Astrocyte (in vitro differentiated cells and primary cell): ENCODE results near the gene GPR22. TPM values are rescaled to one million over a fixed set of nuclear protein-coding genes. Genes with fewer than 3 reads are reported as not detected.

Source experiments
- DNase-seq: peaks from one replicate; pipeline ENCODE4 v3.0.0-alpha.2; 2010; ENCODE audit warnings: low read depth
- FAIRE-seq: peaks from 2 replicates; lab custom pipeline; 2011; peaks lifted over from hg19 to GRCh38; lab: Jason Lieb, UNC
- H2AFZ ChIP-seq: 2 replicates; pipeline ENCODE4 v1.6.0; 2012; ENCODE audit warnings: low read depth, low read length, inconsistent platforms
- H3K27ac ChIP-seq: 2 replicates; pipeline ENCODE4 v1.5.1; 2011; ENCODE audit warnings: low read depth, low read length, inconsistent platforms
- H3K27me3 ChIP-seq: 2 replicates; pipeline ENCODE4 v1.6.0; 2011; ENCODE audit warnings: low read length, inconsistent platforms; ENCODE audit not compliant: insufficient read depth
- H3K36me3 ChIP-seq: 2 replicates; pipeline ENCODE4 v1.5.1; 2011; ENCODE audit warnings: low read length, inconsistent platforms; ENCODE audit not compliant: insufficient read depth
- H3K4me1 ChIP-seq: 2 replicates; pipeline ENCODE4 v1.5.1; 2011; ENCODE audit warnings: low read length, inconsistent platforms; ENCODE audit not compliant: insufficient read depth
- H3K4me2 ChIP-seq: 2 replicates; pipeline ENCODE4 v1.6.0; 2012; ENCODE audit warnings: low read length, inconsistent platforms
- H3K4me3 ChIP-seq: 2 replicates; pipeline ENCODE4 v1.5.1; 2011; ENCODE audit warnings: low read depth, mild to moderate bottlenecking, low read length, inconsistent platforms; ENCODE audit not compliant: insufficient read depth
- H3K79me2 ChIP-seq: 2 replicates; pipeline ENCODE4 v1.6.0; 2012; ENCODE audit warnings: mild to moderate bottlenecking, low read length, inconsistent platforms; ENCODE audit not compliant: insufficient read depth
- H3K9ac ChIP-seq: 2 replicates; pipeline ENCODE4 v1.6.0; 2012; ENCODE audit warnings: mild to moderate bottlenecking, low read length, inconsistent platforms
- H3K9me3 ChIP-seq: 2 replicates; pipeline ENCODE4 v1.5.1; 2012; ENCODE audit warnings: low read depth, mild to moderate bottlenecking, low read length, inconsistent platforms; ENCODE audit not compliant: insufficient read depth
- H4K20me1 ChIP-seq: 2 replicates; pipeline ENCODE4 v1.6.0; 2012; ENCODE audit warnings: low read length, inconsistent platforms; ENCODE audit not compliant: insufficient read depth
- H3K27ac Mint-ChIP-seq: one replicate; pipeline ENCODE4 v1.8.0; 2021; ENCODE audit warnings: mild to moderate bottlenecking, mixed read lengths; ENCODE audit not compliant: unreplicated experiment
- H3K27me3 Mint-ChIP-seq: one replicate; pipeline ENCODE4 v1.8.0; 2021; ENCODE audit warnings: low read depth, mixed read lengths; ENCODE audit not compliant: unreplicated experiment
- H3K36me3 Mint-ChIP-seq: one replicate; pipeline ENCODE4 v1.8.0; 2021; ENCODE audit warnings: low read depth, mixed read lengths; ENCODE audit not compliant: unreplicated experiment
- H3K4me1 Mint-ChIP-seq: one replicate; pipeline ENCODE4 v1.8.0; 2021; ENCODE audit warnings: low read depth, mixed read lengths; ENCODE audit not compliant: unreplicated experiment
- H3K4me3 Mint-ChIP-seq: one replicate; pipeline ENCODE4 v1.8.0; 2021; ENCODE audit warnings: mild to moderate bottlenecking, moderate library complexity, mixed read lengths; ENCODE audit not compliant: unreplicated experiment
- H3K9me3 Mint-ChIP-seq: one replicate; pipeline ENCODE4 v1.8.0; 2021; ENCODE audit warnings: mild to moderate bottlenecking, mixed read lengths; ENCODE audit not compliant: unreplicated experiment
- CTCF ChIP-seq: IDR thresholded peaks from 2 replicates; pipeline ENCODE4 v1.5.1; 2011; ENCODE audit warnings: low read depth, mild to moderate bottlenecking, inconsistent platforms, low read length, moderate library complexity; ENCODE audit not compliant: insufficient read depth
- EZH2 ChIP-seq: IDR thresholded peaks from 2 replicates; pipeline ENCODE4 v1.6.1; 2012; ENCODE audit warnings: mild to moderate bottlenecking, low read length, inconsistent platforms; ENCODE audit not compliant: insufficient read depth
- total RNA-seq: library from RNA; stranded (reverse); gene quantifications from 2 replicates; pipeline ENCODE4 v1.2.1, GENCODE V29; 2021

Gene GPR22
- total RNA-seq, 1 donor from 2014 or later: not detected

GRCh38 chr7:107430057-107430456, 39.8 kb upstream of the GPR22 start:
- Histone ChIP-seq H3K4me1 (no peaks in the 10 kb centered on the region), H3K36me3 (no peaks in the 10 kb centered on the region), H3K9ac (no peak overlapping the region), H3K27me3 (no peaks in the 10 kb centered on the region), H3K27ac (no peak overlapping the region), H2AFZ (no peak overlapping the region), H3K79me2 (no peaks in the 10 kb centered on the region), H3K4me2 (no peak overlapping the region), H4K20me1 (peaks cover 6% of the 10 kb centered on the region), H3K9me3 (no peaks in the 10 kb centered on the region), H3K4me3 (no peak overlapping the region)
- Mint-ChIP-seq H3K4me1 (no peaks in the 10 kb centered on the region), H3K27ac (no peak overlapping the region), H3K4me3 (no peak overlapping the region), H3K36me3 (peaks cover 3% of the 10 kb centered on the region), H3K27me3 (no peaks in the 10 kb centered on the region), H3K9me3 (peaks cover 2% of the 10 kb centered on the region)
- no peak for FAIRE-seq
- DNase-seq: no peak
- TF ChIP-seq CTCF: no peak

- no peaks in the 10 kb centered on the region for H3K79me2 ChIP-seq
- H3K9ac ChIP-seq: no peak overlapping the region
- no peaks in the 10 kb centered on the region for H3K4me1 Mint-ChIP-seq
- no peak overlapping the region for H3K4me3 ChIP-seq
- no peak for FAIRE-seq
- H3K4me2 ChIP-seq: no peak overlapping the region
- no peak overlapping the region for H3K27ac ChIP-seq
- no peaks in the 10 kb centered on the region for H3K9me3 ChIP-seq
- H3K27ac Mint-ChIP-seq: no peak overlapping the region
- H3K4me3 Mint-ChIP-seq: no peak overlapping the region
- H4K20me1 ChIP-seq: peaks cover 13% of the 10 kb centered on the region
- H3K36me3 ChIP-seq: no peaks in the 10 kb centered on the region
- H2AFZ ChIP-seq: no peak overlapping the region
- no peaks in the 10 kb centered on the region for H3K27me3 Mint-ChIP-seq
- no peaks in the 10 kb centered on the region for H3K4me1 ChIP-seq
- no peaks in the 10 kb centered on the region for H3K36me3 Mint-ChIP-seq
- H3K9me3 Mint-ChIP-seq: peaks cover 2% of the 10 kb centered on the region
- H3K27me3 ChIP-seq: no peaks in the 10 kb centered on the region
- no peak for DNase-seq
- TF ChIP-seq CTCF (no peak), EZH2 (no peak)
These were observed 37.6 kb upstream of the GPR22 start for GRCh38 chr7:107432261-107432660.

DNA sequence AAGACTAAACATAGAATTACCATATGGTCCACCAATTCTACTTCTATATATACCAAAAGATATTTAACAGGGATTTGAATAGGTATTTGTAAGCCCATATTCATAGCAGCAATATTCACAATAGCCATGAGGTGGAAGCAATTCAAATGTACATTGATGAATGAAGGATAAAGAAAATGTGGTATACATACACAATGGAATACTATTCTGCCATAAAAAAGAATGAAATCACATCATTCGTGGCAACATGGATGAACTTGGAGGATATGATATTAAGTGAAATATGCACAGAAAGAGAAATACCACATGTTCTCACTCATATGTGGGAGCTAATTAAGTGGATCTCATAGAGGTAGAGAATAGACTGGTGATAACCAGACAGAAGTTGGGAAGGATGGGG, 34.1 kb upstream of the GPR22 start:
- Mint-ChIP-seq H3K9me3 (peaks cover 2% of the 10 kb centered on the region), H3K4me3 (no peak overlapping the region), H3K27ac (no peak overlapping the region), H3K4me1 (no peaks in the 10 kb centered on the region), H3K27me3 (no peaks in the 10 kb centered on the region), H3K36me3 (no peaks in the 10 kb centered on the region)
- H3K9ac ChIP-seq: no peak overlapping the region
- no peaks in the 10 kb centered on the region for H3K27me3 ChIP-seq
- H3K36me3 ChIP-seq: no peaks in the 10 kb centered on the region
- FAIRE-seq (peak; percentile 5), DNase-seq (no peak)
- H3K27ac ChIP-seq: no peak overlapping the region
- no peaks in the 10 kb centered on the region for H3K9me3 ChIP-seq
- peaks cover 7% of the 10 kb centered on the region for H4K20me1 ChIP-seq
- H3K4me1 ChIP-seq: no peaks in the 10 kb centered on the region
- H3K79me2 ChIP-seq: no peaks in the 10 kb centered on the region
- TF ChIP-seq EZH2: no peak
- no peak for TF ChIP-seq CTCF
- no peak overlapping the region for H2AFZ ChIP-seq
- no peak overlapping the region for H3K4me2 ChIP-seq
- H3K4me3 ChIP-seq: no peak overlapping the region
